Endothelial cell of umbilical vein (primary cell): ENCODE measurements around the gene STMN3. TPM values are rescaled to one million over a fixed set of nuclear protein-coding genes. Genes with fewer than 3 reads are reported as not detected.
A peak's percentile ranks its signal among the peaks of the same experiment; 100 is the strongest.

ENCODE experiments used
- BruUV-seq: library from RNA; stranded (reverse); fragments of 400-500 nt; replicated peaks from 2 replicates; lab custom pipeline; 2021; lab: Mats Ljungman, UMichigan
- CTCF ChIA-PET: fragments of 300-600, 350-600 bp; sonication (Branson Sonifier 250); formaldehyde crosslinking; loops from one replicate; lab custom pipeline; 2021; ENCODE audit warnings: antibody characterized with exemption, inconsistent platforms; lab: Charles Lee
- POLR2A ChIA-PET: fragments of 300-600, 350-600 bp; sonication (Branson Sonifier 250); formaldehyde crosslinking; loops from one replicate; lab custom pipeline; 2021; ENCODE audit warnings: antibody characterized with exemption, inconsistent platforms; lab: Charles Lee
- DNase-seq: peaks from one replicate; pipeline ENCODE4 v3.0.0-alpha.2; 2011; ENCODE audit warnings: low read depth, low spot score
- FAIRE-seq: peaks from 2 replicates; lab custom pipeline; 2011; peaks lifted over from hg19 to GRCh38; lab: Jason Lieb, UNC
- H2AFZ ChIP-seq: 2 replicates; pipeline ENCODE4 v1.6.0; 2012; ENCODE audit warnings: low read depth, low read length, control low read depth, inconsistent platforms
- H3K27ac ChIP-seq: 2 replicates; pipeline ENCODE4 v1.5.1; 2011; ENCODE audit warnings: low read depth, mild to moderate bottlenecking, control low read depth, low read length, moderate library complexity; ENCODE audit not compliant: insufficient read depth
- H3K27me3 ChIP-seq, 2 experiments: 2 replicates each; pipeline versions ENCODE4 v1.6.0 to v1.6.1; 2011; ENCODE audit warnings: low read length in 2 of 2, mixed read lengths in 1 of 2; ENCODE audit not compliant: control insufficient read depth in 2 of 2, insufficient read depth in 2 of 2
- H3K36me3 ChIP-seq, 2 experiments: 2 replicates in 1 of 2; 3 replicates in 1 of 2; pipeline ENCODE4 v1.5.1; 2011; ENCODE audit warnings: low read length in 2 of 2, mild to moderate bottlenecking in 1 of 2, moderate library complexity in 1 of 2; ENCODE audit not compliant: control insufficient read depth in 2 of 2, insufficient read depth in 2 of 2; ENCODE audit errors: extremely low read depth in 1 of 2
- H3K4me1 ChIP-seq: 3 replicates; pipeline ENCODE4 v1.5.1; 2011; ENCODE audit warnings: mild to moderate bottlenecking, low read length; ENCODE audit not compliant: control insufficient read depth, insufficient read depth; ENCODE audit errors: extremely low read depth
- H3K4me2 ChIP-seq: 2 replicates; pipeline ENCODE4 v1.6.1; 2011; ENCODE audit warnings: low read length, control low read depth, mixed read lengths; ENCODE audit not compliant: insufficient read depth
- H3K4me3 ChIP-seq, 3 experiments: fragments of 200-600 bp in 1 of 3; sonication (generic), shearing (Covaris generic) in 1 of 3; replicated peaks in 1 of 3; 2 replicates each; pipeline ENCODE4 v1.5.1; 2011 to 2016; ENCODE audit warnings: control low read depth in 3 of 3, low read length in 3 of 3, mild to moderate bottlenecking in 2 of 3, inconsistent platforms in 1 of 3, low read depth in 1 of 3, moderate library complexity in 1 of 3; ENCODE audit not compliant: insufficient read depth in 1 of 3
- H3K79me2 ChIP-seq: 2 replicates; pipeline ENCODE4 v1.6.0; 2012; ENCODE audit warnings: low read length, inconsistent platforms; ENCODE audit not compliant: control insufficient read depth, insufficient read depth
- H3K9ac ChIP-seq: replicated peaks from 2 replicates; pipeline ENCODE3; 2011; ENCODE audit warnings: low read length, control low read depth; ENCODE audit not compliant: insufficient read depth; ENCODE audit errors: extremely low read depth
- H3K9me1 ChIP-seq: replicated peaks from 3 replicates; pipeline ENCODE4 v1.6.0; 2011; ENCODE audit warnings: mild to moderate bottlenecking, low read length; ENCODE audit not compliant: control insufficient read depth, insufficient read depth; ENCODE audit errors: extremely low read depth
- H3K9me3 ChIP-seq: replicated peaks from 2 replicates; pipeline ENCODE4 v1.5.1; 2012; ENCODE audit warnings: low read length, inconsistent platforms; ENCODE audit not compliant: control insufficient read depth, insufficient read depth
- H4K20me1 ChIP-seq: replicated peaks from 2 replicates; pipeline ENCODE3; 2011; ENCODE audit warnings: mild to moderate bottlenecking, low read length; ENCODE audit not compliant: control insufficient read depth, insufficient read depth; ENCODE audit errors: extremely low read depth
- EZH2 ChIP-seq: IDR thresholded peaks from 2 replicates; pipeline ENCODE4 v1.6.1; 2012; ENCODE audit warnings: borderline replicate concordance, low read depth, mild to moderate bottlenecking, moderate library complexity, low read length, inconsistent platforms; ENCODE audit not compliant: severe bottlenecking
- FOS ChIP-seq: IDR thresholded peaks from 2 replicates; pipeline ENCODE4 v1.6.1; 2011; ENCODE audit warnings: mild to moderate bottlenecking, low read length, moderate library complexity, borderline replicate concordance; ENCODE audit not compliant: insufficient read depth
- GATA2 ChIP-seq: IDR thresholded peaks from 2 replicates; pipeline ENCODE4 v1.7.0; 2011; ENCODE audit warnings: low read depth, mild to moderate bottlenecking, moderate library complexity, mixed read lengths, low read length; ENCODE audit not compliant: insufficient read length, insufficient read depth
- JUN ChIP-seq: IDR thresholded peaks from 2 replicates; pipeline ENCODE4 v1.6.1; 2011; ENCODE audit warnings: borderline replicate concordance, low read depth; ENCODE audit not compliant: insufficient read length, insufficient read depth
- MAX ChIP-seq: IDR thresholded peaks from 2 replicates; pipeline ENCODE4 v1.6.1; 2011; ENCODE audit not compliant: insufficient read depth, insufficient read length
- POLR2A ChIP-seq: IDR thresholded peaks from 2 replicates; pipeline ENCODE4 v1.6.1; 2012; ENCODE audit warnings: low read depth, mild to moderate bottlenecking, control low read depth, low read length
- dilution Hi-C: fragments of 300-500 bp; cut with MboI; formaldehyde crosslinking; loops from one replicate; pipeline ENCODE4 v1.15.0; 2019; ENCODE audit warnings: low sequenced_read_pairs; ENCODE audit not compliant: extremely low pct_ligation_motif_present
- intact Hi-C: fragments of 100-400 bp; cut with micrococcal nuclease; formaldehyde crosslinking; loops from one replicate; pipeline ENCODE4 v1.10.0; 2022
- polyA plus RNA-seq, 4 experiments: library from polyadenylated mRNA; depleted of rRNA in 3 of 4; stranded (reverse) in 3 of 4; unstranded in 1 of 4; fragments of >200 nt; gene quantifications; 2 replicates each; pipeline versions ENCODE4 v1.2.1 to v1.2.3, GENCODE V29; 2011 to 2012; ENCODE audit warnings: missing spikeins in 1 of 4
- total RNA-seq: library from RNA; stranded (reverse); gene quantifications from 2 replicates; pipeline ENCODE4 v1.2.3, GENCODE V29; 2021

The STMN3 gene
- total and polyA plus RNA-seq, 2 donors (not counting 3 experiments of a cell fraction or from before 2014, with no cell fraction given): 1.7 to 4.7 TPM

GRCh38 chr20:63639093-63639975 lies 13.9 kb downstream of the STMN3 start:
- no peak for DNase-seq
- POLR2A ChIA-PET: no interaction called here
- BruUV-seq: no TSS peak

More at GRCh38 chr20:63639093-63639975, 13.9 kb downstream of the STMN3 start:
- dilution Hi-C loops: no loop called here
- no peak for TF ChIP-seq GATA2
- no peak for TF ChIP-seq MAX
- no peak for TF ChIP-seq POLR2A
- no peak for TF ChIP-seq JUN
- no peak for TF ChIP-seq EZH2
- no peak for TF ChIP-seq FOS
- no peaks in the 10 kb centered on the region for H4K20me1 ChIP-seq
- peaks cover 2% of the 10 kb centered on the region for H3K4me1 ChIP-seq
- no peaks in the 10 kb centered on the region for H3K79me2 ChIP-seq
- H3K27me3 ChIP-seq: no peaks in the 10 kb centered on the region
- H2AFZ ChIP-seq: peak overlapping the region; percentile 94
- CTCF ChIA-PET: interaction anchor here (0.8 kb wide), 1 partner anchor 101 kb away, joined by 3 read pairs; no protein-coding TSS in a partner anchor
- no peaks in the 10 kb centered on the region for H3K36me3 ChIP-seq
- no peak overlapping the region for H3K4me2 ChIP-seq
- no peak overlapping the region for H3K9ac ChIP-seq
- intact Hi-C loops: loop anchor here (1.0 kb wide), 1 partner anchor 11 kb away; no protein-coding TSS in a partner anchor
- FAIRE-seq: peak; percentile 66
- H3K9me3 ChIP-seq: no peaks in the 10 kb centered on the region
- no peak overlapping the region for H3K4me3 ChIP-seq
- no peak overlapping the region for H3K27ac ChIP-seq
- H3K9me1 ChIP-seq: no peaks in the 10 kb centered on the region
